Measurements from ENCODE around the gene PCDHA1. TPM values are rescaled to one million over a fixed set of nuclear protein-coding genes. Genes with fewer than 3 reads are reported as not detected.
A peak's percentile ranks its signal among the peaks of the same experiment; 100 is the strongest.

Gene PCDHA1
- polyA plus RNA-seq, 1 of the 3 experiments (the other 2 are of a cell fraction) = 0.16 TPM

DNA sequence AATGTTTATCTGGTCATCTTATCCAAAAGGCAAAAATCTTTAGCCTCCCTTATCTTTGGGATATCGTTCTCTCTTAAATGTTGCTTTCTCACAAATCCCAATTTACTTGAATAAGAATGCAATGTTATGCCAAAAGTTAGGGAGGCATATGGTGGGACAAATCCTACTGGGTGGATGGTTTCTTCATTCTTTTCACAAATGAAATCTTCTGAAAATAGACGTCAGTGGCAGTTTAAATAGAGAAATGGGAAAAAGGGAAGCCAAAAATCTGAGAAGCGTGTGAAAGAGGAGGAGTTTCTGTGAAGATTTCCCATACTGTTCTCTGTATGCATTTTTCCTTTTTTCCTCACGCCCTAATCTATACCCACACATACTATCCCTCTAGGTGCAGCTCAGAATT is 137.7 kb downstream of the PCDHA1 start:
- Histone ChIP-seq H4K20me1 (ENCODE audit: insufficient read depth) (no peaks in the 10 kb centered on the region), H3K4me3 (ENCODE audit: low read depth in 2 of 2, low read length in 1 of 2) (no peak overlapping the region), H3K27ac (ENCODE audit: low read depth in 2 of 2, low read length in 1 of 2) (no peak overlapping the region), H3K4me2 (no peak overlapping the region), H3K9me3 (no peaks in the 10 kb centered on the region), H3K9ac (no peak overlapping the region), H3K27me3 (ENCODE audit: insufficient read depth) (no peaks in the 10 kb centered on the region), H3K79me2 (ENCODE audit: insufficient read depth) (no peaks in the 10 kb centered on the region), H3K9me2 (no peaks in the 10 kb centered on the region), H3K36me3 (replicated peaks in 1 of 2; ENCODE audit: control insufficient read depth in 1 of 2, insufficient read depth in 2 of 2, low read length in 1 of 2) (no peaks in the 10 kb centered on the region), H2AFZ (ENCODE audit: low read depth) (no peak overlapping the region), H3F3A (replicated peaks; ENCODE audit: insufficient read depth) (no peaks in the 10 kb centered on the region), H3K4me1 (ENCODE audit: control insufficient read depth in 1 of 2, insufficient read depth in 2 of 2, low read depth in 1 of 2, low read length in 1 of 2) (peaks cover 0 to 7% of the 10 kb centered on the region in 2 experiments; a peak in 1 of 4 replicates)
- no peak for TF ChIP-seq SIN3A (IDR thresholded peaks at IDR 0.05; ENCODE audit: borderline replicate concordance, low read depth, low read length)
- TF ChIP-seq RCOR1 (IDR thresholded peaks at IDR 0.05; ENCODE audit: low read length) = no peak
- no peak for TF ChIP-seq CHD2 (IDR thresholded peaks at IDR 0.05; ENCODE audit: low read length, partially characterized antibody)
- no peak for TF ChIP-seq MEF2A (IDR thresholded peaks at IDR 0.05; ENCODE audit: borderline replicate concordance, low read depth)
- TF ChIP-seq TEAD4 (IDR thresholded peaks at IDR 0.05; ENCODE audit: borderline replicate concordance, insufficient read depth) = no peak
- TF ChIP-seq YY1 (IDR thresholded peaks at IDR 0.05; ENCODE audit: low read depth) = no peak
- TF ChIP-seq NFIC (IDR thresholded peaks at IDR 0.05; ENCODE audit: borderline replicate concordance) = no peak
- no peak for TF ChIP-seq ELF1 (IDR thresholded peaks at IDR 0.05)
- 46% methylated on average over 4 of the region's 4 CpGs for WGBS (ENCODE audit: low lambda C conversion rate)
- DNase-seq = no peak
- CTCF ChIA-PET = interaction anchor here (1.5 to 5.0 kb wide), 4 partner anchors 48 to 117 kb away, joined by 5 to 40 read pairs (median 12); partner anchors contain the start of genes PCDHA12 and PCDHA8
- POLR2A ChIA-PET = no interaction called here

DNA sequence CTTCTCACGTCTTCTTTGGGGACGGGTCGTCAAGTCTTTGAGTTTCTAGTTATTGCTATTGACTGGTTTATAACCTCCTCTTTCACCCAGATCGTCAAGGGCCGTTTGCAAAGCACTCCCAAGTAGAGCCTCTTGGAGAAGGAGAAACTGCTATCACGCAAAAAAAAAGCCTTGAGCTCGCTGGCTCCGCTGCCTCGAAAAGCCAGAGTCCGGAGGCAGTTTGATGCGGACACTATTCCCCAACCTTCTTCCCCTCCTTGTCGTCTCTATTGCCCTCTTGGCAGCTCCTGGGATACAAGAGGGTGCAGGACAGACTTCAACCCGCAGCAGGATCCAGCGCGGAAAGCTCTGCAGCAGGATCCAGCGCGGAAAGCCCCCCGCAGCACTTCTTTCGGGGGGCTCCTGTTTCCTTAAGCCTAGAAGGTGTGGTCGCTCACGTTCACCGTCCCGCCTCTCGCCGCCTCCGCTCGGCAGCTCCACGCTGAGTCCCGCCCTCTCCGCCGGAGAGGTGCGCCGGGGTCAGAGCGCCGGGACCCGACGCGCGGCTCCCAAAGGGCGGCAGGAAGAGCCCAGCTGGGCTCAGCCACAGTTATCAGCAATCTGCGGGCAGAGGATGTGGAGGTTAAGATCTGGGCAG is 140.0 kb downstream of the PCDHA1 start, which contains the start of gene PCDHAC1:
TSS of gene PCDHAC1 (plus strand) at position 494 of the 637 bp plus-strand sequence. CDS start 594 bp downstream, outside the sequence.
- H3K27me3 ChIP-seq (ENCODE audit: insufficient read depth) = no peaks in the 10 kb centered on the region
- H3F3A ChIP-seq (replicated peaks; ENCODE audit: insufficient read depth) = no peaks in the 10 kb centered on the region
- no peaks in the 10 kb centered on the region for H3K79me2 ChIP-seq (ENCODE audit: insufficient read depth)
- peak within 1 kb of the TSS in 1 of 2 experiments; percentile 79; a peak in 2 of 4 replicates for H3K27ac ChIP-seq (ENCODE audit: low read depth in 2 of 2, low read length in 1 of 2)
- H3K4me1 ChIP-seq (ENCODE audit: control insufficient read depth in 1 of 2, insufficient read depth in 2 of 2, low read depth in 1 of 2, low read length in 1 of 2) = peaks cover 0 to 7% of the 10 kb centered on the region in 2 experiments; a peak in 2 of 4 replicates
- DNase-seq = peak; percentile 85
- no peaks in the 10 kb centered on the region for H3K36me3 ChIP-seq (replicated peaks in 1 of 2; ENCODE audit: control insufficient read depth in 1 of 2, insufficient read depth in 2 of 2, low read length in 1 of 2)
- 7% methylated on average over 33 of the region's 41 CpGs for WGBS (ENCODE audit: low lambda C conversion rate)
- TF ChIP-seq TCF12 (IDR thresholded peaks at IDR 0.05) (no peak), TEAD4 (IDR thresholded peaks at IDR 0.05; ENCODE audit: borderline replicate concordance, insufficient read depth) (no peak), SMC3 (IDR thresholded peaks at IDR 0.05; ENCODE audit: low read depth, low read length) (no peak), NFIC (IDR thresholded peaks at IDR 0.05; ENCODE audit: borderline replicate concordance) (no peak), RCOR1 (IDR thresholded peaks at IDR 0.05; ENCODE audit: low read length) (no peak), NRF1 (IDR thresholded peaks at IDR 0.05; ENCODE audit: low read depth, low read length) (peak; percentile 17; the same call in 1 of the 2 replicates), MXI1 (IDR thresholded peaks at IDR 0.05; ENCODE audit: low read depth, low read length) (peak; percentile 68; the same call in 1 of the 2 replicates), CHD2 (IDR thresholded peaks at IDR 0.05; ENCODE audit: low read length, partially characterized antibody) (no peak), ELF1 (IDR thresholded peaks at IDR 0.05) (no peak), RXRA (IDR thresholded peaks at IDR 0.05; ENCODE audit: borderline replicate concordance, low read depth) (no peak)
- no peaks in the 10 kb centered on the region for H4K20me1 ChIP-seq (ENCODE audit: insufficient read depth)
- POLR2A ChIA-PET = interaction anchor here (0.9 to 2.8 kb wide), 8 partner anchors 10 to 120 kb away, joined by 3 to 54 read pairs (median 6); partner anchors contain the start of genes PCDHA8 and PCDHAC2
- H3K9ac ChIP-seq = no peak within 1 kb of the TSS
- H3K9me2 ChIP-seq = no peaks in the 10 kb centered on the region
- H3K9me3 ChIP-seq = no peaks in the 10 kb centered on the region
- peak within 1 kb of the TSS; percentile 81 for H3K4me2 ChIP-seq
- CTCF ChIA-PET = interaction anchor here (0.6 to 5.0 kb wide), 45 partner anchors 9 to 251 kb away, joined by 3 to 194 read pairs (median 6); partner anchors contain the start of genes PCDHA10, PCDHA12, PCDHA4 and PCDHA5
- H2AFZ ChIP-seq (ENCODE audit: low read depth) = peak within 1 kb of the TSS; percentile 84; the same call in 1 of the 2 replicates
- peak within 1 kb of the TSS; percentile 54 to 62 for H3K4me3 ChIP-seq (ENCODE audit: low read depth in 2 of 2, low read length in 1 of 2)
